ENCODE results near the gene EID1.
A peak's percentile ranks its signal among the peaks of the same experiment; 100 is the strongest.

EID1 gene

GRCh38 chr15:48896869-48897814, 19.2 kb downstream of the EID1 start (continued):
- TF ChIP-seq, protein P1, sequence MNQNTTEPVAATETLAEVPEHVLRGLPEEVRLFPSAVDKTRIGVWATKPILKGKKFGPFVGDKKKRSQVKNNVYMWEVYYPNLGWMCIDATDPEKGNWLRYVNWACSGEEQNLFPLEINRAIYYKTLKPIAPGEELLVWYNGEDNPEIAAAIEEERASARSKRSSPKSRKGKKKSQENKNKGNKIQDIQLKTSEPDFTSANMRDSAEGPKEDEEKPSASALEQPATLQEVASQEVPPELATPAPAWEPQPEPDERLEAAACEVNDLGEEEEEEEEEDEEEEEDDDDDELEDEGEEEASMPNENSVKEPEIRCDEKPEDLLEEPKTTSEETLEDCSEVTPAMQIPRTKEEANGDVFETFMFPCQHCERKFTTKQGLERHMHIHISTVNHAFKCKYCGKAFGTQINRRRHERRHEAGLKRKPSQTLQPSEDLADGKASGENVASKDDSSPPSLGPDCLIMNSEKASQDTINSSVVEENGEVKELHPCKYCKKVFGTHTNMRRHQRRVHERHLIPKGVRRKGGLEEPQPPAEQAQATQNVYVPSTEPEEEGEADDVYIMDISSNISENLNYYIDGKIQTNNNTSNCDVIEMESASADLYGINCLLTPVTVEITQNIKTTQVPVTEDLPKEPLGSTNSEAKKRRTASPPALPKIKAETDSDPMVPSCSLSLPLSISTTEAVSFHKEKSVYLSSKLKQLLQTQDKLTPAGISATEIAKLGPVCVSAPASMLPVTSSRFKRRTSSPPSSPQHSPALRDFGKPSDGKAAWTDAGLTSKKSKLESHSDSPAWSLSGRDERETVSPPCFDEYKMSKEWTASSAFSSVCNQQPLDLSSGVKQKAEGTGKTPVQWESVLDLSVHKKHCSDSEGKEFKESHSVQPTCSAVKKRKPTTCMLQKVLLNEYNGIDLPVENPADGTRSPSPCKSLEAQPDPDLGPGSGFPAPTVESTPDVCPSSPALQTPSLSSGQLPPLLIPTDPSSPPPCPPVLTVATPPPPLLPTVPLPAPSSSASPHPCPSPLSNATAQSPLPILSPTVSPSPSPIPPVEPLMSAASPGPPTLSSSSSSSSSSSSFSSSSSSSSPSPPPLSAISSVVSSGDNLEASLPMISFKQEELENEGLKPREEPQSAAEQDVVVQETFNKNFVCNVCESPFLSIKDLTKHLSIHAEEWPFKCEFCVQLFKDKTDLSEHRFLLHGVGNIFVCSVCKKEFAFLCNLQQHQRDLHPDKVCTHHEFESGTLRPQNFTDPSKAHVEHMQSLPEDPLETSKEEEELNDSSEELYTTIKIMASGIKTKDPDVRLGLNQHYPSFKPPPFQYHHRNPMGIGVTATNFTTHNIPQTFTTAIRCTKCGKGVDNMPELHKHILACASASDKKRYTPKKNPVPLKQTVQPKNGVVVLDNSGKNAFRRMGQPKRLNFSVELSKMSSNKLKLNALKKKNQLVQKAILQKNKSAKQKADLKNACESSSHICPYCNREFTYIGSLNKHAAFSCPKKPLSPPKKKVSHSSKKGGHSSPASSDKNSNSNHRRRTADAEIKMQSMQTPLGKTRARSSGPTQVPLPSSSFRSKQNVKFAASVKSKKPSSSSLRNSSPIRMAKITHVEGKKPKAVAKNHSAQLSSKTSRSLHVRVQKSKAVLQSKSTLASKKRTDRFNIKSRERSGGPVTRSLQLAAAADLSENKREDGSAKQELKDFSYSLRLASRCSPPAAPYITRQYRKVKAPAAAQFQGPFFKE (tag by site-specific recombination; IDR thresholded peaks at IDR 0.05; ENCODE audit: borderline replicate concordance): no peak
- TF ChIP-seq ZFHX2 (tag by site-specific recombination; conservative IDR thresholded peaks at IDR 0.05) (peak; percentile 48), ZNF391 (tag by site-specific recombination; IDR thresholded peaks at IDR 0.05; ENCODE audit: borderline replicate concordance, low read depth) (no peak), MZF1 (tag by site-specific recombination; IDR thresholded peaks at IDR 0.05; ENCODE audit: borderline replicate concordance) (peak; percentile 99), ZFP69B (tag by site-specific recombination; IDR thresholded peaks at IDR 0.05) (peak; percentile 67; the same call in 1 of the 2 replicates), KLF7 (tag by site-specific recombination; IDR thresholded peaks at IDR 0.05; ENCODE audit: borderline replicate concordance) (no peak), ZNF585B (tag by site-specific recombination; IDR thresholded peaks at IDR 0.05) (no peak), ZNF138 (tag by site-specific recombination; IDR thresholded peaks at IDR 0.05; ENCODE audit: borderline replicate concordance) (no peak), ZBTB8A (tag by site-specific recombination; IDR thresholded peaks at IDR 0.05) (no peak), ZNF658 (tag by site-specific recombination; IDR thresholded peaks at IDR 0.05) (no peak), ZNF148 (tag by site-specific recombination; IDR thresholded peaks at IDR 0.05; ENCODE audit: borderline replicate concordance) (no peak), HOXC10 (CRISPR knock-in tag; IDR thresholded peaks at IDR 0.05) (no peak), ZNF843 (tag by site-specific recombination; IDR thresholded peaks at IDR 0.05) (peak; percentile 47; the same call in 1 of the 2 replicates), ZNF335 (tag by site-specific recombination; conservative IDR thresholded peaks at IDR 0.05) (peak; percentile 69), ZNF114 (tag by site-specific recombination; IDR thresholded peaks at IDR 0.05) (no peak), ZNF23 (tag by site-specific recombination; IDR thresholded peaks at IDR 0.05; ENCODE audit: borderline replicate concordance) (no peak), ZNF677 (tag by site-specific recombination; IDR thresholded peaks at IDR 0.05) (no peak), ZNF214 (tag by site-specific recombination; IDR thresholded peaks at IDR 0.05; ENCODE audit: borderline replicate concordance) (no peak)
- TF ChIP-seq, protein P2, sequence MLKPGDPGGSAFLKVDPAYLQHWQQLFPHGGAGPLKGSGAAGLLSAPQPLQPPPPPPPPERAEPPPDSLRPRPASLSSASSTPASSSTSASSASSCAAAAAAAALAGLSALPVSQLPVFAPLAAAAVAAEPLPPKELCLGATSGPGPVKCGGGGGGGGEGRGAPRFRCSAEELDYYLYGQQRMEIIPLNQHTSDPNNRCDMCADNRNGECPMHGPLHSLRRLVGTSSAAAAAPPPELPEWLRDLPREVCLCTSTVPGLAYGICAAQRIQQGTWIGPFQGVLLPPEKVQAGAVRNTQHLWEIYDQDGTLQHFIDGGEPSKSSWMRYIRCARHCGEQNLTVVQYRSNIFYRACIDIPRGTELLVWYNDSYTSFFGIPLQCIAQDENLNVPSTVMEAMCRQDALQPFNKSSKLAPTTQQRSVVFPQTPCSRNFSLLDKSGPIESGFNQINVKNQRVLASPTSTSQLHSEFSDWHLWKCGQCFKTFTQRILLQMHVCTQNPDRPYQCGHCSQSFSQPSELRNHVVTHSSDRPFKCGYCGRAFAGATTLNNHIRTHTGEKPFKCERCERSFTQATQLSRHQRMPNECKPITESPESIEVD (tag by site-specific recombination; IDR thresholded peaks at IDR 0.05): no peak
- TF ChIP-seq, protein P3, sequence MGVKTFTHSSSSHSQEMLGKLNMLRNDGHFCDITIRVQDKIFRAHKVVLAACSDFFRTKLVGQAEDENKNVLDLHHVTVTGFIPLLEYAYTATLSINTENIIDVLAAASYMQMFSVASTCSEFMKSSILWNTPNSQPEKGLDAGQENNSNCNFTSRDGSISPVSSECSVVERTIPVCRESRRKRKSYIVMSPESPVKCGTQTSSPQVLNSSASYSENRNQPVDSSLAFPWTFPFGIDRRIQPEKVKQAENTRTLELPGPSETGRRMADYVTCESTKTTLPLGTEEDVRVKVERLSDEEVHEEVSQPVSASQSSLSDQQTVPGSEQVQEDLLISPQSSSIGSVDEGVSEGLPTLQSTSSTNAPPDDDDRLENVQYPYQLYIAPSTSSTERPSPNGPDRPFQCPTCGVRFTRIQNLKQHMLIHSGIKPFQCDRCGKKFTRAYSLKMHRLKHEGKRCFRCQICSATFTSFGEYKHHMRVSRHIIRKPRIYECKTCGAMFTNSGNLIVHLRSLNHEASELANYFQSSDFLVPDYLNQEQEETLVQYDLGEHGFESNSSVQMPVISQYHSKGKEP (tag by site-specific recombination; IDR thresholded peaks at IDR 0.05): no peak
- TF ChIP-seq, protein P4, sequence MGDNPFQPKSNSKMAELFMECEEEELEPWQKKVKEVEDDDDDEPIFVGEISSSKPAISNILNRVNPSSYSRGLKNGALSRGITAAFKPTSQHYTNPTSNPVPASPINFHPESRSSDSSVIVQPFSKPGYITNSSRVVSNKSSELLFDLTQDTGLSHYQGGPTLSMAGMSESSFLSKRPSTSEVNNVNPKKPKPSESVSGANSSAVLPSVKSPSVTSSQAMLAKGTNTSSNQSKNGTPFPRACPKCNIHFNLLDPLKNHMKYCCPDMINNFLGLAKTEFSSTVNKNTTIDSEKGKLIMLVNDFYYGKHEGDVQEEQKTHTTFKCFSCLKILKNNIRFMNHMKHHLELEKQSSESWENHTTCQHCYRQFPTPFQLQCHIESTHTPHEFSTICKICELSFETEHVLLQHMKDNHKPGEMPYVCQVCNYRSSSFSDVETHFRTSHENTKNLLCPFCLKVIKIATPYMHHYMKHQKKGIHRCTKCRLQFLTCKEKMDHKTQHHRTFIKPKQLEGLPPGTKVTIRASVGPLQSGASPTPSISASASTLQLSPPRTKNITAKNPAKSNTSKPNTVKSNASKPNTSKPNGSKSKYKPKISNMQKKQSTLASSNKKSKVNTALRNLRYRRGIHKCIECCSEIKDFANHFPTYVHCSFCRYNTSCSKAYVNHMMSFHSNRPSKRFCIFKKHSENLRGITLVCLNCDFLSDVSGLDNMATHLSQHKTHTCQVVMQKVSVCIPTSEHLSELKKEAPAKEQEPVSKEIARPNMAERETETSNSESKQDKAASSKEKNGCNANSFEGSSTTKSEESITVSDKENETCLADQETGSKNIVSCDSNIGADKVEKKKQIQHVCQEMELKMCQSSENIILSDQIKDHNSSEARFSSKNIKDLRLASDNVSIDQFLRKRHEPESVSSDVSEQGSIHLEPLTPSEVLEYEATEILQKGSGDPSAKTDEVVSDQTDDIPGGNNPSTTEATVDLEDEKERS (tag by site-specific recombination; IDR thresholded peaks at IDR 0.05): no peak
- TF ChIP-seq, protein P5, sequence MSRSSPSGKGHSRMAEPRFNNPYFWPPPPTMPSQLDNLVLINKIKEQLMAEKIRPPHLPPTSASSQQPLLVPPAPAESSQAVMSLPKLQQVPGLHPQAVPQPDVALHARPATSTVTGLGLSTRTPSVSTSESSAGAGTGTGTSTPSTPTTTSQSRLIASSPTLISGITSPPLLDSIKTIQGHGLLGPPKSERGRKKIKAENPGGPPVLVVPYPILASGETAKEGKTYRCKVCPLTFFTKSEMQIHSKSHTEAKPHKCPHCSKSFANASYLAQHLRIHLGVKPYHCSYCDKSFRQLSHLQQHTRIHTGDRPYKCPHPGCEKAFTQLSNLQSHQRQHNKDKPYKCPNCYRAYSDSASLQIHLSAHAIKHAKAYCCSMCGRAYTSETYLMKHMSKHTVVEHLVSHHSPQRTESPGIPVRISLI (tag by site-specific recombination; IDR thresholded peaks at IDR 0.05): 0 out of 2 replicates have a peak, but pooled peaks have one; percentile 28
